ENCODE results near the gene EPHB6. TPM values are rescaled to one million over a fixed set of nuclear protein-coding genes. Genes with fewer than 3 reads are reported as not detected.
A peak's percentile ranks its signal among the peaks of the same experiment; 100 is the strongest.

EPHB6 gene
- total RNA-seq, 1 donor, result 11.0 TPM

DNA sequence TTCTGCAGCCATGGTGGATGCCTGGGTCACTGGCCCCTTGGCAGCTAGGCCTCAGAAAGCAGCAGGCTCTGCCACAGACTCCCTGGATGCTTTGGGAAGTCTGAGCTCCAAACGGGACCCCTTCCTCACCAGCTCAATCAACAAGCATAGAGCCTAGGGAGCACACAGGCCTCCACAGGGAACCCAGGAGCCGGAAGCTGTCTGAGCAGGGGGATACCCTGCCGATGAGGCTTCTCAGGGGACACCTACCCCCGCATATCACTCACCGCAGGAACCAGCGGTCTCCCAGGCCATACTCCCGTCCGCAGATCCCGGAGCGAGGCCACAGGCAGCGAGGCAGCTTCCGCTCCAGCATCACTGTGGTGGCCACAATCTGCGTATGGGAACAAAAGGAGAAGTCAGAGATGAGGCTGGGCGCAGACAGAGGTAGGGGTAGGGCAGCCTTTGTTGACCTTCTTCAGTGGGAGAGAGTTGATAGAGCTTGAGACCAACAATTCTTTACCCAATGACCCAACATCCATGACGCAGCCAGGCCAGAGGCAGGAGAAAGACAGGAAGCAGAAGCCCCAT is 17.3 kb downstream of the EPHB6 start:
- H3K4me3 ChIP-seq (ENCODE audit: low read depth, low read length), result no peak overlapping the region
- TF ChIP-seq, protein P1, sequence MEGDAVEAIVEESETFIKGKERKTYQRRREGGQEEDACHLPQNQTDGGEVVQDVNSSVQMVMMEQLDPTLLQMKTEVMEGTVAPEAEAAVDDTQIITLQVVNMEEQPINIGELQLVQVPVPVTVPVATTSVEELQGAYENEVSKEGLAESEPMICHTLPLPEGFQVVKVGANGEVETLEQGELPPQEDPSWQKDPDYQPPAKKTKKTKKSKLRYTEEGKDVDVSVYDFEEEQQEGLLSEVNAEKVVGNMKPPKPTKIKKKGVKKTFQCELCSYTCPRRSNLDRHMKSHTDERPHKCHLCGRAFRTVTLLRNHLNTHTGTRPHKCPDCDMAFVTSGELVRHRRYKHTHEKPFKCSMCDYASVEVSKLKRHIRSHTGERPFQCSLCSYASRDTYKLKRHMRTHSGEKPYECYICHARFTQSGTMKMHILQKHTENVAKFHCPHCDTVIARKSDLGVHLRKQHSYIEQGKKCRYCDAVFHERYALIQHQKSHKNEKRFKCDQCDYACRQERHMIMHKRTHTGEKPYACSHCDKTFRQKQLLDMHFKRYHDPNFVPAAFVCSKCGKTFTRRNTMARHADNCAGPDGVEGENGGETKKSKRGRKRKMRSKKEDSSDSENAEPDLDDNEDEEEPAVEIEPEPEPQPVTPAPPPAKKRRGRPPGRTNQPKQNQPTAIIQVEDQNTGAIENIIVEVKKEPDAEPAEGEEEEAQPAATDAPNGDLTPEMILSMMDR (IDR thresholded peaks at IDR 0.05; ENCODE audit: insufficient read depth, low read length), result no peak
- DNase-seq (ENCODE audit: low read depth), result no peak

DNA sequence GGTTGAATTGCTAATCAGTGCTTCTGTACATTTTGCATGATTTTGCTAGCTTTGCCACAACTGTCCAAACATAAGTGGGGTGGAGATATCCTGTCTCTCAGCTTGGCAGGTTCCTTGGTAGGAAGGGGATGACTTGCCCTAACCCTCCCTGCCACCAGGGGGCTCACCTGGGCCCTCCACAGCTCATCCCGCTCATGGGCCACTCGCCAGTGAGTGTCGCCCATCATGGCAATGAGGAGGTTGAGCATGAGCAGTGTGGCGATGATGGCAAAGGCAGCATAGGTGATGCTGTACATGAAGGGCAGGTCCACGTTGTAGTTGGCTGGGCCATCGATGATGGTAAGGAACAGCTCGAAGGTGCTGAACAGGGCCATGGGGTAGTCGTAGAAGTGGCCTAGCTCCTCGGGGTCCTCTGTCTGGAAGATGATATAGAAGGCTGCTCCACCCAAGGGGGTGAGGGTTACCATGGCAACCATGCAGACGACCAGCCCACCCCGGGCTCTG is 18.5 kb downstream of the EPHB6 start:
- peak; percentile 7 for DNase-seq (ENCODE audit: low read depth)
- TF ChIP-seq, protein P1 (IDR thresholded peaks at IDR 0.05; ENCODE audit: insufficient read depth, low read length), result peak; percentile 53
- no peak overlapping the region for H3K4me3 ChIP-seq (ENCODE audit: low read depth, low read length)

DNA sequence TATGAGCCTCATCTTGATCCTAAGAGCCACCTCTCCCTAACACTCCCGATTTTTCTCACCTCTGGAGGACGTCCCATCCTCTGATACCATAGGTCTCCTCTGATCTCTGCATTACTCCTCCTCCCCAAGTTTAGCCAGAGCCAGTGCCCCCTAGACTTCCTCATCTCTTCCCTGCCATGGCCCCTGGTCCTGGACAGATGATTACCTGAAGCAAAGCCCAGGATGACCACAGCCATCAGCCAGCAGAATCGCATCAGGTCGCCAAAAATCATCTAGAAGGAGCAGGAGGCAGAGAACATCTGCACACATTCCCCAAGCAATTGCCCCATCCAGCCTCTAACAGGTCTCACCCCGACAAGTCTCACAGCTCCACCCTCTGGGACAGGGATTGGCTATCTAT is 19.0 kb downstream of the EPHB6 start:
- TF ChIP-seq, protein P1 (IDR thresholded peaks at IDR 0.05; ENCODE audit: insufficient read depth, low read length), result no peak
- H3K4me3 ChIP-seq (ENCODE audit: low read depth, low read length), result no peak overlapping the region
- no peak for DNase-seq (ENCODE audit: low read depth)

DNA sequence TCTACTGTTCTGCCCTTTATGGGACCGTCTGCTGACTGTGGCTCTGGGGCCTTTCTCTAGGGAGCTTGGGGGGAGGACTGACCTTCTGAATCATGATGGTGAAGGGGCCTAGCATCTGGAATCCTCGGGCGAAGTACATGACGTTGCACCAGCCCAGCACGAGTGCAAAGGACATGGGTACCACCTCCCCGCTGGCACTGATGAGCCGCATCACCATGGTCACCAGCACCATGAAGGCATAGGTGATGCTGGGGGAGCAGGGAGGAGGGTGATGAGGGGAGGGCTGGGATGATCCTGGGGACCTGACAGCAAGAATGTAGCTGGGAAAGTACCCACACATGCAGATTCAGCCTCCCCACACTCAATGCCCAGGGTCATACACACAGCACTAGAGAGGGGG is 19.5 kb downstream of the EPHB6 start:
- DNase-seq (ENCODE audit: low read depth), result no peak
- H3K4me3 ChIP-seq (ENCODE audit: low read depth, low read length), result no peak overlapping the region
- TF ChIP-seq, protein P1 (IDR thresholded peaks at IDR 0.05; ENCODE audit: insufficient read depth, low read length), result no peak

GRCh38 chr7:142874837-142875236 is 20.0 kb downstream of the EPHB6 start:
- H3K4me3 ChIP-seq (ENCODE audit: low read depth, low read length), result no peak overlapping the region
- TF ChIP-seq, protein P1 (IDR thresholded peaks at IDR 0.05; ENCODE audit: insufficient read depth, low read length), result no peak
- no peak for DNase-seq (ENCODE audit: low read depth)

DNA sequence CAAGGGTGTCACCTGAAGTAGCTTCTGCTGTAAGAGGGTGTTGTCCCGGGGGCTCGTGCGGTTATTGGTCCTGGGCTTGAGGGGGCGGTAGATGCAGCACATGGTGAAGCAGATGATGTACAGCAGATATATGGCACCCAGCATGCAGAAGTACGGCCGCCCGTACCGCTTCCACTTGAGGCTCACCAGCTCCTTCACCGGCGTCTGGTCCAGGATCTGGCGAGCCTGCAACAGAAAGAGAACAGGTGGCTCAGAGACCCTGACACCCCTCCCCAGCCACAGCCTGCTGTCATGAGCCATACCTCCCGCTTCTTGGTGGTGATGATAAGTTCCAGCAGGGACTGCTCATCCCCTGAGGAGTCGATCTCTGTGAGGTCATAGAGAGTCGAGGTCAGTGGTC is 20.6 kb downstream of the EPHB6 start:
- no peak overlapping the region for H3K4me3 ChIP-seq (ENCODE audit: low read depth, low read length)
- no peak for DNase-seq (ENCODE audit: low read depth)
- TF ChIP-seq, protein P1 (IDR thresholded peaks at IDR 0.05; ENCODE audit: insufficient read depth, low read length), result no peak
